H9 (cell line): ENCODE data around the gene MOSMO. TPM values are rescaled to one million over a fixed set of nuclear protein-coding genes. Genes with fewer than 3 reads are reported as not detected.

Experiments
- DNase-seq: peaks from one replicate; pipeline ENCODE4 v3.0.0-alpha.2; 2017
- H2AFZ ChIP-seq: one replicate; pipeline ENCODE4 v1.6.1; 2013; ENCODE audit warnings: mild to moderate bottlenecking, low read length, control low read depth, moderate library complexity
- H2AK5ac ChIP-seq: 2 replicates; pipeline ENCODE4 v1.6.1; 2013; ENCODE audit warnings: low read length, control low read depth, mixed read lengths; ENCODE audit not compliant: insufficient read length
- H2BK120ac ChIP-seq: one replicate; pipeline ENCODE4 v1.6.1; 2013; ENCODE audit warnings: low read depth, mild to moderate bottlenecking, low read length, control low read depth, inconsistent platforms; ENCODE audit not compliant: poor library complexity, severe bottlenecking
- H2BK12ac ChIP-seq: 2 replicates; pipeline ENCODE4 v1.6.1; 2013; ENCODE audit warnings: low read length, control low read depth, mixed read lengths, low read depth; ENCODE audit not compliant: insufficient read length
- H2BK15ac ChIP-seq: 2 replicates; pipeline ENCODE4 v1.6.1; 2013; ENCODE audit warnings: low read depth, low read length, control low read depth
- H2BK20ac ChIP-seq: one replicate; pipeline ENCODE4 v1.6.1; 2013; ENCODE audit warnings: low read depth, mild to moderate bottlenecking, low read length, control low read depth, inconsistent platforms; ENCODE audit not compliant: poor library complexity, severe bottlenecking
- H2BK5ac ChIP-seq: 2 replicates; pipeline ENCODE4 v1.6.1; 2013; ENCODE audit warnings: low read length, control low read depth, mixed read lengths; ENCODE audit not compliant: insufficient read length
- H3K14ac ChIP-seq: 2 replicates; pipeline ENCODE4 v1.6.1; 2013; ENCODE audit warnings: low read length, control low read depth; ENCODE audit not compliant: insufficient read depth
- H3K18ac ChIP-seq: 2 replicates; pipeline ENCODE4 v1.6.1; 2013; ENCODE audit warnings: low read depth, mild to moderate bottlenecking, mixed read lengths, low read length, control low read depth; ENCODE audit not compliant: insufficient read length
- H3K23ac ChIP-seq: 2 replicates; pipeline ENCODE4 v1.6.1; 2013; ENCODE audit warnings: low read length, control low read depth, mixed read lengths, low read depth; ENCODE audit not compliant: insufficient read length
- H3K23me2 ChIP-seq: 2 replicates; pipeline ENCODE4 v1.6.1; 2013; ENCODE audit warnings: low read depth, mild to moderate bottlenecking, mixed read lengths, low read length, control low read depth; ENCODE audit not compliant: insufficient read length, poor library complexity, severe bottlenecking
- H3K27ac ChIP-seq: 2 replicates; pipeline ENCODE4 v1.5.1; 2013; ENCODE audit warnings: low read length, control low read depth, mixed read lengths, low read depth; ENCODE audit not compliant: insufficient read length
- H3K27me3 ChIP-seq: 2 replicates; pipeline ENCODE4 v1.6.1; 2013; ENCODE audit warnings: low read length, control low read depth, inconsistent platforms; ENCODE audit not compliant: insufficient read depth
- H3K4ac ChIP-seq: 2 replicates; pipeline ENCODE4 v1.6.1; 2013; ENCODE audit warnings: low read depth, mild to moderate bottlenecking, control low read depth, inconsistent platforms, low read length, moderate library complexity
- H3K4me1 ChIP-seq: 2 replicates; pipeline ENCODE4 v1.6.1; 2013; ENCODE audit warnings: low read length, control low read depth, inconsistent platforms; ENCODE audit not compliant: insufficient read depth
- H3K4me2 ChIP-seq: 2 replicates; pipeline ENCODE4 v1.6.1; 2013; ENCODE audit warnings: low read length, control low read depth, mixed read lengths; ENCODE audit not compliant: insufficient read length, insufficient read depth
- H3K56ac ChIP-seq: 2 replicates; pipeline ENCODE4 v1.6.1; 2013; ENCODE audit warnings: low read depth, mild to moderate bottlenecking, mixed read lengths, low read length, control low read depth; ENCODE audit not compliant: insufficient read length
- H3K79me1 ChIP-seq: 2 replicates; pipeline ENCODE4 v1.6.1; 2013; ENCODE audit warnings: low read depth, mild to moderate bottlenecking, moderate library complexity, low read length, control low read depth, inconsistent platforms; ENCODE audit not compliant: insufficient read depth, poor library complexity, severe bottlenecking
- H3K79me2 ChIP-seq: 2 replicates; pipeline ENCODE4 v1.6.1; 2013; ENCODE audit warnings: low read length, control low read depth, inconsistent platforms; ENCODE audit not compliant: insufficient read depth
- H3K9ac ChIP-seq: 2 replicates; pipeline ENCODE4 v1.6.1; 2013; ENCODE audit warnings: low read length, control low read depth, mixed read lengths; ENCODE audit not compliant: insufficient read length; ENCODE audit errors: extremely low read depth
- H3K9me3 ChIP-seq: one replicate; pipeline ENCODE4 v1.6.1; 2013; ENCODE audit warnings: low read depth, low read length, inconsistent platforms; ENCODE audit not compliant: control insufficient read depth
- H3T11ph ChIP-seq: one replicate; pipeline ENCODE4 v1.6.1; 2013; ENCODE audit warnings: mild to moderate bottlenecking, low read length, control low read depth, inconsistent platforms
- H4K20me1 ChIP-seq: one replicate; pipeline ENCODE4 v1.6.1; 2013; ENCODE audit not compliant: control insufficient read depth, insufficient read length, insufficient read depth
- H4K5ac ChIP-seq: 2 replicates; pipeline ENCODE4 v1.6.1; 2013; ENCODE audit warnings: low read depth, mild to moderate bottlenecking, mixed read lengths, low read length, control low read depth; ENCODE audit not compliant: insufficient read length
- H4K8ac ChIP-seq: replicated peaks from 2 replicates; pipeline ENCODE4 v1.6.1; 2013; ENCODE audit warnings: low read length, control low read depth, mixed read lengths, low read depth; ENCODE audit not compliant: insufficient read length
- H4K91ac ChIP-seq: 2 replicates; pipeline ENCODE4 v1.6.1; 2013; ENCODE audit warnings: low read depth, mild to moderate bottlenecking, moderate library complexity, mixed read lengths, low read length, control low read depth; ENCODE audit not compliant: insufficient read length
- H3K27ac Mint-ChIP-seq, 3 experiments: 2 replicates in 2 of 3; 3 replicates in 1 of 3; pipeline ENCODE4 v1.8.0; 2020 to 2021; ENCODE audit warnings: mixed read lengths in 3 of 3, mild to moderate bottlenecking in 1 of 3, moderate library complexity in 1 of 3
- H3K27me3 Mint-ChIP-seq: 2 replicates; pipeline ENCODE4 v1.8.0; 2021; ENCODE audit warnings: low read depth, mild to moderate bottlenecking, moderate library complexity, mixed read lengths
- H3K36me3 Mint-ChIP-seq, 3 experiments: 2 replicates in 2 of 3; 3 replicates in 1 of 3; pipeline ENCODE4 v1.8.0; 2020 to 2021; ENCODE audit warnings: low read depth in 3 of 3, mixed read lengths in 3 of 3; ENCODE audit not compliant: insufficient read depth in 1 of 3
- H3K4me1 Mint-ChIP-seq, 2 experiments: 2 replicates each; pipeline ENCODE4 v1.8.0; 2020; ENCODE audit warnings: mixed read lengths in 2 of 2
- H3K4me3 Mint-ChIP-seq, 2 experiments: 2 replicates in 1 of 2; 3 replicates in 1 of 2; pipeline ENCODE4 v1.8.0; 2020 to 2021; ENCODE audit warnings: mild to moderate bottlenecking in 2 of 2, mixed read lengths in 2 of 2, moderate library complexity in 1 of 2
- H3K9me3 Mint-ChIP-seq, 2 experiments: 2 replicates in 1 of 2; 3 replicates in 1 of 2; pipeline ENCODE4 v1.8.0; 2020; ENCODE audit warnings: mild to moderate bottlenecking in 2 of 2, mixed read lengths in 2 of 2, moderate library complexity in 1 of 2
- CTCF ChIP-seq: fragments of 200-600 bp; sonication (generic); conservative IDR thresholded peaks from 3 replicates; pipeline ENCODE4 v1.8.0; 2021; ENCODE audit warnings: antibody characterized with exemption, mild to moderate bottlenecking
- WGBS: extraction: QIAGEN DNeasy Blood & Tissue Kit; methylation state at CpG from one replicate; pipeline ENCODE4 v1.1.7; 2013; ENCODE audit warnings: missing lambda C conversion rate, low lambda C conversion rate, mixed read lengths; ENCODE audit not compliant: insufficient read length; ENCODE audit errors: extremely low coverage; 5-methylcytosine and 5-hydroxymethylcytosine counted together
- total RNA-seq: library from RNA; stranded (reverse); gene quantifications from 2 replicates; pipeline ENCODE4 v1.2.1, GENCODE V29; 2021

MOSMO gene
- total RNA-seq, 1 experiment from 2014 or later: 13.5 TPM

- no peak overlapping the region for H2BK20ac ChIP-seq
- H3K4me2 ChIP-seq: no peak overlapping the region
- WGBS: no CpG with 5 or more reads among the region's 4 CpGs
- no peak overlapping the region for H3K23ac ChIP-seq
- no peaks in the 10 kb centered on the region for H3K79me2 ChIP-seq
- H2AK5ac ChIP-seq: no peak overlapping the region
- Mint-ChIP-seq H3K27ac (no peak overlapping the region; a peak in 1 of 7 replicates), H3K36me3 (peaks cover 0 to 4% (median 0%) of the 10 kb centered on the region in 3 experiments; a peak in 3 of 7 replicates), H3K9me3 (no peaks in the 10 kb centered on the region), H3K4me1 (0 out of 4 replicates have a peak, but pooled peaks cover 0 to 3% of the 10 kb centered on the region in 2 experiments), H3K4me3 (no peak overlapping the region), H3K27me3 (no peaks in the 10 kb centered on the region)
- H2BK12ac ChIP-seq: no peak overlapping the region
- no peaks in the 10 kb centered on the region for H3K23me2 ChIP-seq
- no peak overlapping the region for H2BK15ac ChIP-seq
- H3K9me3 ChIP-seq: no peaks in the 10 kb centered on the region
- H3T11ph ChIP-seq: no peak overlapping the region
- no peak for TF ChIP-seq CTCF
- H3K4me1 ChIP-seq: no peaks in the 10 kb centered on the region
- H4K91ac ChIP-seq: no peak overlapping the region
- no peaks in the 10 kb centered on the region for H3K27me3 ChIP-seq
- H2BK5ac ChIP-seq: no peak overlapping the region
- no peak overlapping the region for H3K14ac ChIP-seq
- H3K27ac ChIP-seq: no peak overlapping the region
- H2BK120ac ChIP-seq: no peak overlapping the region
- H4K8ac ChIP-seq: no peak overlapping the region
- H4K20me1 ChIP-seq: no peaks in the 10 kb centered on the region
- no peaks in the 10 kb centered on the region for H3K79me1 ChIP-seq
- no peak overlapping the region for H3K18ac ChIP-seq
- H2AFZ ChIP-seq: no peak overlapping the region
- no peak overlapping the region for H3K56ac ChIP-seq
- H4K5ac ChIP-seq: no peak overlapping the region
- no peak overlapping the region for H3K9ac ChIP-seq
- no peak for DNase-seq
- no peak overlapping the region for H3K4ac ChIP-seq
Measured at GRCh38 chr16:22029632-22030031, 21.7 kb downstream of the MOSMO start.
